PC-3 (cell line): ENCODE measurements around the gene MON2. TPM values are rescaled to one million over a fixed set of nuclear protein-coding genes. Genes with fewer than 3 reads are reported as not detected.

Source experiments
- ATAC-seq: fragments of 200-7000 bp; cut with Tn5 transposase; 2 replicates; pipeline ENCODE4 v1.9.1; 2020; ENCODE audit warnings: mild to moderate bottlenecking, moderate library complexity
- BruUV-seq: library from RNA; stranded (reverse); fragments of 400-500 nt; replicated peaks from 2 replicates; lab custom pipeline; 2021; lab: Mats Ljungman, UMichigan
- CTCF ChIA-PET: fragments of 300-600 bp; sonication (Branson Sonifier 250); formaldehyde crosslinking; loops from one replicate; lab custom pipeline; 2022; ENCODE audit warnings: antibody characterized with exemption; lab: Charles Lee
- POLR2A ChIA-PET: fragments of 300-600 bp; sonication (Branson Sonifier 250); formaldehyde crosslinking; loops from one replicate; lab custom pipeline; 2022; ENCODE audit warnings: antibody characterized with exemption; ENCODE audit not compliant: unreplicated experiment; lab: Charles Lee
- DNase-seq: peaks from one replicate; pipeline ENCODE4 v3.0.0-alpha.2; 2015
- H2AFZ ChIP-seq: fragments of 300-600 bp; sonication (generic); 2 replicates; pipeline ENCODE4 v1.6.0; 2016; ENCODE audit warnings: antibody characterized with exemption, low read length
- H3F3A ChIP-seq: fragments of 300-600 bp; sonication (generic); one replicate; pipeline ENCODE4 v1.6.0; 2017; ENCODE audit warnings: antibody characterized with exemption, low read length, control low read depth, mild to moderate bottlenecking; ENCODE audit not compliant: unreplicated experiment
- H3K27ac ChIP-seq: fragments of 300-600 bp; sonication (generic); 2 replicates; pipeline ENCODE4 v1.5.1; 2016; ENCODE audit warnings: mild to moderate bottlenecking, low read length
- H3K27me3 ChIP-seq: fragments of 300-600 bp; sonication (generic); 2 replicates; pipeline ENCODE4 v1.6.1; 2016; ENCODE audit warnings: low read length, mixed read lengths
- H3K36me3 ChIP-seq: fragments of 300-600 bp; sonication (generic); 2 replicates; pipeline ENCODE4 v1.6.1; 2016; ENCODE audit warnings: low read depth, mixed run types, low read length, mixed read lengths
- H3K4me1 ChIP-seq: fragments of 300-600 bp; sonication (generic); 2 replicates; pipeline ENCODE4 v1.5.1; 2016; ENCODE audit warnings: low read length; ENCODE audit not compliant: insufficient read depth
- H3K4me2 ChIP-seq: fragments of 300-600 bp; sonication (generic); 2 replicates; pipeline ENCODE4 v1.6.0; 2016; ENCODE audit warnings: low read length
- H3K4me3 ChIP-seq: fragments of 300-600 bp; sonication (generic); 2 replicates; pipeline ENCODE4 v1.5.1; 2016; ENCODE audit warnings: mild to moderate bottlenecking, low read length, mixed read lengths
- H3K79me2 ChIP-seq: fragments of 300-600 bp; sonication (generic); 2 replicates; pipeline ENCODE4 v1.6.1; 2017; ENCODE audit warnings: low read length, mixed read lengths
- H3K9ac ChIP-seq: fragments of 300-600 bp; sonication (generic); 2 replicates; pipeline ENCODE4 v1.6.0; 2016; ENCODE audit warnings: mild to moderate bottlenecking, low read length
- H3K9me2 ChIP-seq: fragments of 300-600 bp; sonication (generic); replicated peaks from 2 replicates; pipeline ENCODE4 v1.6.1; 2016; ENCODE audit warnings: mixed run types, low read length, mixed read lengths
- H3K9me3 ChIP-seq: fragments of 300-600 bp; sonication (generic); 2 replicates; pipeline ENCODE4 v1.6.1; 2016; ENCODE audit warnings: low read length, mixed read lengths
- H4K20me1 ChIP-seq: fragments of 300-600 bp; sonication (generic); 2 replicates; pipeline ENCODE4 v1.6.1; 2016; ENCODE audit warnings: low read length, mixed read lengths
- CTCF ChIP-seq: fragments of 300-600 bp; sonication (generic); conservative IDR thresholded peaks from 2 replicates; pipeline ENCODE4 v1.5.1; 2017; ENCODE audit warnings: antibody characterized with exemption, low read depth, mild to moderate bottlenecking, low read length
- EZH2 ChIP-seq: fragments of 300-600 bp; sonication (generic); IDR thresholded peaks from one replicate; pipeline ENCODE4 v1.6.1; 2017; ENCODE audit warnings: antibody characterized with exemption, mild to moderate bottlenecking, low read length; ENCODE audit not compliant: unreplicated experiment
- EZH2phosphoT487 ChIP-seq: fragments of 300-600 bp; sonication (generic); IDR thresholded peaks from 2 replicates; pipeline ENCODE4 v1.6.1; 2018; ENCODE audit warnings: mild to moderate bottlenecking, antibody characterized with exemption, low read length, borderline replicate concordance
- intact Hi-C: fragments of 100-400 bp; cut with micrococcal nuclease; formaldehyde crosslinking; loops from 2 replicates; pipeline ENCODE4 v1.9.0; 2023
- total RNA-seq: library from RNA; depleted of rRNA; stranded (reverse); fragments of >200 nt; gene quantifications from 2 replicates; pipeline ENCODE4 v1.2.3, GENCODE V29; 2014

The MON2 gene
- total RNA-seq, 1 experiment from 2014 or later = 19.1 TPM

GRCh38 chr12:62603811-62604098, 137.1 kb downstream of the MON2 start:
- ATAC-seq (no peak), DNase-seq (no peak)
- peaks cover 34% of the 10 kb centered on the region for H3K4me1 ChIP-seq
- peak overlapping the region; percentile 100 for H3K9ac ChIP-seq
- H3K79me2 ChIP-seq = peaks cover 67% of the 10 kb centered on the region
- H3K27me3 ChIP-seq = no peaks in the 10 kb centered on the region
- no peak for TF ChIP-seq EZH2phosphoT487
- TF ChIP-seq EZH2 = no peak
- no peak for TF ChIP-seq CTCF
- H3K36me3 ChIP-seq = no peaks in the 10 kb centered on the region
- CTCF ChIA-PET = interaction anchor here (0.6 to 1.7 kb wide), 4 partner anchors 17 to 191 kb away, joined by 3 to 20 read pairs (median 5); no protein-coding TSS in a partner anchor
- peak overlapping the region; percentile 92 for H3K4me3 ChIP-seq
- BruUV-seq = TSS peak; percentile 50
- H3K9me3 ChIP-seq = no peaks in the 10 kb centered on the region
- H3K4me2 ChIP-seq = peak overlapping the region; percentile 88
- intact Hi-C loops = loop anchor here (1.0 to 5.0 kb wide), 5 partner anchors 37 to 329 kb away; no protein-coding TSS in a partner anchor
- no peaks in the 10 kb centered on the region for H3K9me2 ChIP-seq
- no peaks in the 10 kb centered on the region for H3F3A ChIP-seq
- H3K27ac ChIP-seq = peak overlapping the region; percentile 99
- H2AFZ ChIP-seq = peak overlapping the region; percentile 37; the same call in 1 of the 2 replicates
- POLR2A ChIA-PET = interaction anchor here (0.6 to 1.3 kb wide), 4 partner anchors 8 to 262 kb away, joined by 7 to 16 read pairs (median 9); no protein-coding TSS in a partner anchor
- peaks cover 22% of the 10 kb centered on the region; the same call in 1 of the 2 replicates for H4K20me1 ChIP-seq

GRCh38 chr12:62604373-62604772, 137.7 kb downstream of the MON2 start:
- H3K27me3 ChIP-seq = no peaks in the 10 kb centered on the region
- peaks cover 28% of the 10 kb centered on the region for H3K4me1 ChIP-seq
- no peaks in the 10 kb centered on the region for H3K9me3 ChIP-seq
- no peaks in the 10 kb centered on the region for H3F3A ChIP-seq
- intact Hi-C loops = loop anchor here (1.0 to 5.0 kb wide), 5 partner anchors 36 to 328 kb away; no protein-coding TSS in a partner anchor
- H4K20me1 ChIP-seq = peaks cover 22% of the 10 kb centered on the region; the same call in 1 of the 2 replicates
- H3K4me2 ChIP-seq = peak overlapping the region; percentile 88
- no peaks in the 10 kb centered on the region for H3K36me3 ChIP-seq
- TF ChIP-seq CTCF (no peak), EZH2phosphoT487 (no peak), EZH2 (no peak)
- H3K4me3 ChIP-seq = peak overlapping the region; percentile 92
- H3K9ac ChIP-seq = peak overlapping the region; percentile 100
- H3K9me2 ChIP-seq = no peaks in the 10 kb centered on the region
- H2AFZ ChIP-seq = no peak overlapping the region
- ATAC-seq = no peak
- DNase-seq = no peak
- POLR2A ChIA-PET = interaction anchor here (1.0 kb wide), 1 partner anchor 36 kb away, joined by 7 read pairs; no protein-coding TSS in a partner anchor
- CTCF ChIA-PET = interaction anchor here (1.0 to 1.7 kb wide), 2 partner anchors 16 to 190 kb away, joined by 3 to 20 read pairs; no protein-coding TSS in a partner anchor
- H3K27ac ChIP-seq = no peak overlapping the region
- H3K79me2 ChIP-seq = peaks cover 69% of the 10 kb centered on the region
- no TSS peak for BruUV-seq

- Histone ChIP-seq H2AFZ (no peak overlapping the region), H3K27me3 (no peaks in the 10 kb centered on the region), H3K9ac (peak overlapping the region; percentile 100), H3K36me3 (no peaks in the 10 kb centered on the region), H3K79me2 (peaks cover 69% of the 10 kb centered on the region), H3K4me3 (peak overlapping the region; percentile 92), H4K20me1 (peaks cover 22% of the 10 kb centered on the region; the same call in 1 of the 2 replicates), H3F3A (no peaks in the 10 kb centered on the region), H3K4me1 (peaks cover 24% of the 10 kb centered on the region), H3K4me2 (peak overlapping the region; percentile 88), H3K27ac (no peak overlapping the region), H3K9me2 (no peaks in the 10 kb centered on the region), H3K9me3 (no peaks in the 10 kb centered on the region)
- intact Hi-C loops = loop anchor here (1.0 to 5.0 kb wide), 5 partner anchors 35 to 327 kb away; no protein-coding TSS in a partner anchor
- TF ChIP-seq EZH2 = no peak
- no peak for TF ChIP-seq EZH2phosphoT487
- no peak for TF ChIP-seq CTCF
- DNase-seq (no peak), ATAC-seq (no peak)
- no TSS peak for BruUV-seq
- POLR2A ChIA-PET = no interaction called here
- CTCF ChIA-PET = interaction anchor here (0.7 kb wide), 2 partner anchors 23 to 28 kb away, joined by 3 to 5 read pairs; no protein-coding TSS in a partner anchor
Observed at GRCh38 chr12:62604871-62605270, 138.2 kb downstream of the MON2 start.
